CD8-positive, alpha-beta memory T cell (primary cell): Measurements from ENCODE around the gene YES1. TPM values are rescaled to one million over a fixed set of nuclear protein-coding genes. Genes with fewer than 3 reads are reported as not detected.

Experiments used
- CTCF ChIA-PET: fragments of 350-600 bp; sonication (Branson Sonifier 250); formaldehyde crosslinking; loops from one replicate; lab custom pipeline; 2021; ENCODE audit warnings: antibody characterized with exemption; lab: Charles Lee
- POLR2A ChIA-PET: fragments of 350-600 bp; sonication (Branson Sonifier 250); formaldehyde crosslinking; loops from one replicate; lab custom pipeline; 2021; ENCODE audit warnings: antibody characterized with exemption; lab: Charles Lee
- DNase-seq, 5 donors: peaks; one replicate each; pipeline versions ENCODE4 v3.0.0 to v3.0.0-alpha.2; 2020 to 2022; ENCODE audit warnings: mixed read lengths in 1 of 5
- H3K27ac ChIP-seq: one replicate; pipeline ENCODE4 v1.7.0; 2013; ENCODE audit warnings: low read depth, mild to moderate bottlenecking, low read length, moderate library complexity
- H3K27me3 ChIP-seq: 2 replicates; pipeline ENCODE4 v1.7.0; 2013; ENCODE audit warnings: low read length, mild to moderate bottlenecking; ENCODE audit not compliant: insufficient read depth, poor library complexity, severe bottlenecking
- H3K36me3 ChIP-seq: 2 replicates; pipeline ENCODE4 v1.7.0; 2013; ENCODE audit warnings: mild to moderate bottlenecking, low read length, moderate library complexity; ENCODE audit not compliant: insufficient read depth
- H3K4me1 ChIP-seq: 2 replicates; pipeline ENCODE4 v1.7.0; 2013; ENCODE audit warnings: mild to moderate bottlenecking, low read length, moderate library complexity; ENCODE audit not compliant: insufficient read depth
- H3K4me3 ChIP-seq: 2 replicates; pipeline ENCODE4 v1.7.0; 2013; ENCODE audit warnings: mild to moderate bottlenecking, low read length
- H3K9me3 ChIP-seq: 2 replicates; pipeline ENCODE4 v1.7.0; 2013; ENCODE audit warnings: mild to moderate bottlenecking, low read length
- H3K27ac Mint-ChIP-seq, 8 donors: one replicate each; pipeline ENCODE4 v1.8.0; 2020 to 2021; ENCODE audit warnings: mixed read lengths in 8 of 8, mild to moderate bottlenecking in 6 of 8, inconsistent platforms in 3 of 8, moderate library complexity in 3 of 8
- H3K27me3 Mint-ChIP-seq, 2 donors: one replicate each; pipeline ENCODE4 v1.8.0; 2020 to 2021; ENCODE audit warnings: mixed read lengths in 2 of 2, mild to moderate bottlenecking in 1 of 2, moderate library complexity in 1 of 2
- H3K36me3 Mint-ChIP-seq, 3 donors: one replicate each; pipeline ENCODE4 v1.8.0; 2020 to 2021; ENCODE audit warnings: mixed read lengths in 3 of 3, inconsistent platforms in 1 of 3, mild to moderate bottlenecking in 1 of 3
- H3K4me1 Mint-ChIP-seq, 3 donors: one replicate each; pipeline ENCODE4 v1.8.0; 2020 to 2021; ENCODE audit warnings: mixed read lengths in 3 of 3, inconsistent platforms in 1 of 3, mild to moderate bottlenecking in 1 of 3
- H3K4me3 Mint-ChIP-seq, 7 donors: one replicate each; pipeline ENCODE4 v1.8.0; 2020 to 2021; ENCODE audit warnings: mixed read lengths in 7 of 7, mild to moderate bottlenecking in 6 of 7, moderate library complexity in 4 of 7, inconsistent platforms in 2 of 7
- H3K9me3 Mint-ChIP-seq, 5 donors: one replicate each; pipeline ENCODE4 v1.8.0; 2020 to 2022; ENCODE audit warnings: mixed read lengths in 5 of 5, mild to moderate bottlenecking in 3 of 5, moderate library complexity in 2 of 5, inconsistent platforms in 1 of 5
- polyA plus RNA-seq: library from polyadenylated mRNA; unstranded; fragments of 300-500 nt; fragmentation: Illumina TruSeq; gene quantifications from one replicate; pipeline ENCODE4 v1.2.3, GENCODE V29; 2021
- total RNA-seq, 2 experiments: library from RNA; stranded (reverse); gene quantifications; one replicate each; pipeline ENCODE4 v1.2.3, GENCODE V29; 2021

Gene YES1
- total RNA-seq, result 10 to 100 TPM; 19.0 to 21.4 TPM
- 3.0 TPM for polyA plus RNA-seq

GRCh38 chr18:811892-812375 is at the start of gene YES1:
Gene YES1 (minus strand): TSS chr18:812242. CDS start chr18:756827, 55,415 bp downstream.
- CTCF ChIA-PET, result interaction anchor here (2.5 to 3.9 kb wide), 2 partner anchors 19 to 71 kb away, joined by 7 to 46 read pairs; no protein-coding TSS in a partner anchor
- DNase-seq, result peak in 4 of 5 donors; percentile 65 to 80 (median 72)
- peaks cover 69 to 78% (median 69%) of the 10 kb centered on the region in 3 donors for H3K4me1 Mint-ChIP-seq
- H3K27ac Mint-ChIP-seq, result peak within 1 kb of the TSS; percentile 95 to 99 (median 98)
- no peaks in the 10 kb centered on the region for H3K9me3 Mint-ChIP-seq
- H3K36me3 Mint-ChIP-seq, result peaks cover 0 to 11% (median 0%) of the 10 kb centered on the region in 3 donors
- Histone ChIP-seq H3K36me3 (no peaks in the 10 kb centered on the region), H3K9me3 (no peaks in the 10 kb centered on the region), H3K4me1 (peaks cover 48% of the 10 kb centered on the region), H3K4me3 (peak within 1 kb of the TSS; percentile 70), H3K27ac (peak within 1 kb of the TSS; percentile 82), H3K27me3 (no peaks in the 10 kb centered on the region)
- peak within 1 kb of the TSS; percentile 92 to 100 (median 96) for H3K4me3 Mint-ChIP-seq
- H3K27me3 Mint-ChIP-seq, result peaks cover 0 to 4% of the 10 kb centered on the region in 2 donors
- POLR2A ChIA-PET, result interaction anchor here (1.0 to 2.6 kb wide), 4 partner anchors 8 to 101 kb away, joined by 3 to 8 read pairs (median 3); no protein-coding TSS in a partner anchor

GRCh38 chr18:857986-858385 is 45.9 kb upstream of the YES1 start:
- Histone ChIP-seq H3K4me3 (no peak overlapping the region), H3K4me1 (no peaks in the 10 kb centered on the region), H3K27ac (no peak overlapping the region), H3K27me3 (no peaks in the 10 kb centered on the region), H3K9me3 (no peaks in the 10 kb centered on the region), H3K36me3 (no peaks in the 10 kb centered on the region)
- POLR2A ChIA-PET, result no interaction called here
- H3K9me3 Mint-ChIP-seq, result no peaks in the 10 kb centered on the region
- H3K36me3 Mint-ChIP-seq, result no peaks in the 10 kb centered on the region
- CTCF ChIA-PET, result no interaction called here
- no peak overlapping the region for H3K4me3 Mint-ChIP-seq
- peaks cover 10 to 39% of the 10 kb centered on the region in 2 donors for H3K27me3 Mint-ChIP-seq
- H3K4me1 Mint-ChIP-seq, result no peaks in the 10 kb centered on the region
- DNase-seq, result no peak
- H3K27ac Mint-ChIP-seq, result no peak overlapping the region

- peaks cover 2 to 41% of the 10 kb centered on the region in 2 donors for H3K27me3 Mint-ChIP-seq
- H3K4me1 Mint-ChIP-seq, result no peaks in the 10 kb centered on the region
- Histone ChIP-seq H3K9me3 (no peaks in the 10 kb centered on the region), H3K4me3 (no peak overlapping the region), H3K27me3 (no peaks in the 10 kb centered on the region), H3K27ac (no peak overlapping the region), H3K4me1 (no peaks in the 10 kb centered on the region), H3K36me3 (no peaks in the 10 kb centered on the region)
- no peak for DNase-seq
- no peak overlapping the region for H3K27ac Mint-ChIP-seq
- ChIA-PET CTCF (interaction anchor here (1.3 kb wide), 1 partner anchor 9 kb away, joined by 3 read pairs; no protein-coding TSS in a partner anchor), POLR2A (no interaction called here)
- H3K36me3 Mint-ChIP-seq, result no peaks in the 10 kb centered on the region
- no peaks in the 10 kb centered on the region for H3K9me3 Mint-ChIP-seq
- no peak overlapping the region for H3K4me3 Mint-ChIP-seq
Observed at GRCh38 chr18:853471-853870, 41.4 kb upstream of the YES1 start.

GRCh38 chr18:850960-851359 is 38.9 kb upstream of the YES1 start:
- peaks cover 0 to 38% of the 10 kb centered on the region in 2 donors for H3K27me3 Mint-ChIP-seq
- no peak overlapping the region for H3K4me3 Mint-ChIP-seq
- ChIA-PET POLR2A (no interaction called here), CTCF (interaction anchor here (2.0 kb wide), 1 partner anchor 12 kb away, joined by 7 read pairs; no protein-coding TSS in a partner anchor)
- no peak for DNase-seq
- H3K36me3 Mint-ChIP-seq, result no peaks in the 10 kb centered on the region
- no peak overlapping the region for H3K27ac Mint-ChIP-seq
- no peaks in the 10 kb centered on the region for H3K9me3 ChIP-seq
- H3K4me1 Mint-ChIP-seq, result no peaks in the 10 kb centered on the region
- no peak overlapping the region for H3K27ac ChIP-seq
- no peaks in the 10 kb centered on the region for H3K9me3 Mint-ChIP-seq
- H3K4me1 ChIP-seq, result no peaks in the 10 kb centered on the region
- no peaks in the 10 kb centered on the region for H3K36me3 ChIP-seq
- no peak overlapping the region for H3K4me3 ChIP-seq
- H3K27me3 ChIP-seq, result no peaks in the 10 kb centered on the region

GRCh38 chr18:849021-849420 is 37.0 kb upstream of the YES1 start:
- Histone ChIP-seq H3K27ac (no peak overlapping the region), H3K9me3 (no peaks in the 10 kb centered on the region), H3K4me1 (no peaks in the 10 kb centered on the region), H3K4me3 (no peak overlapping the region), H3K36me3 (no peaks in the 10 kb centered on the region), H3K27me3 (no peaks in the 10 kb centered on the region)
- POLR2A ChIA-PET, result no interaction called here
- CTCF ChIA-PET, result no interaction called here
- H3K36me3 Mint-ChIP-seq, result no peaks in the 10 kb centered on the region
- H3K9me3 Mint-ChIP-seq, result no peaks in the 10 kb centered on the region
- H3K27me3 Mint-ChIP-seq, result peaks cover 4 to 34% of the 10 kb centered on the region in 2 donors
- no peak overlapping the region for H3K27ac Mint-ChIP-seq
- no peaks in the 10 kb centered on the region for H3K4me1 Mint-ChIP-seq
- DNase-seq, result no peak
- no peak overlapping the region for H3K4me3 Mint-ChIP-seq

GRCh38 chr18:848062-848861 is 36.2 kb upstream of the YES1 start:
- Histone ChIP-seq H3K4me3 (no peak overlapping the region), H3K9me3 (no peaks in the 10 kb centered on the region), H3K4me1 (no peaks in the 10 kb centered on the region), H3K27me3 (no peaks in the 10 kb centered on the region), H3K27ac (no peak overlapping the region), H3K36me3 (no peaks in the 10 kb centered on the region)
- ChIA-PET CTCF (interaction anchor here (0.9 to 1.7 kb wide), 3 partner anchors 9 to 108 kb away, joined by 3 to 4 read pairs (median 4); no protein-coding TSS in a partner anchor), POLR2A (no interaction called here)
- no peak overlapping the region for H3K4me3 Mint-ChIP-seq
- no peak for DNase-seq
- H3K4me1 Mint-ChIP-seq, result no peaks in the 10 kb centered on the region
- peaks cover 5 to 26% of the 10 kb centered on the region in 2 donors for H3K27me3 Mint-ChIP-seq
- H3K9me3 Mint-ChIP-seq, result no peaks in the 10 kb centered on the region
- H3K36me3 Mint-ChIP-seq, result no peaks in the 10 kb centered on the region
- H3K27ac Mint-ChIP-seq, result no peak overlapping the region

GRCh38 chr18:845152-845819 is 33.2 kb upstream of the YES1 start:
- no peaks in the 10 kb centered on the region for H3K9me3 Mint-ChIP-seq
- no peaks in the 10 kb centered on the region for H3K9me3 ChIP-seq
- H3K27me3 ChIP-seq, result no peaks in the 10 kb centered on the region
- no peaks in the 10 kb centered on the region for H3K4me1 ChIP-seq
- POLR2A ChIA-PET, result no interaction called here
- DNase-seq, result no peak
- H3K27ac Mint-ChIP-seq, result no peak overlapping the region
- no peak overlapping the region for H3K4me3 Mint-ChIP-seq
- H3K27me3 Mint-ChIP-seq, result peaks cover 6 to 11% of the 10 kb centered on the region in 2 donors
- no peaks in the 10 kb centered on the region for H3K36me3 Mint-ChIP-seq
- H3K4me1 Mint-ChIP-seq, result peaks cover 0 to 2% (median 0%) of the 10 kb centered on the region in 3 donors
- H3K4me3 ChIP-seq, result no peak overlapping the region
- no peak overlapping the region for H3K27ac ChIP-seq
- CTCF ChIA-PET, result no interaction called here
- no peaks in the 10 kb centered on the region for H3K36me3 ChIP-seq
